Measurements from ENCODE around the gene ZBTB8OS. TPM values are rescaled to one million over a fixed set of nuclear protein-coding genes. Genes with fewer than 3 reads are reported as not detected.
"Not testable (repeated sequence)": the region's sequence is repeated elsewhere in the genome, so short reads cannot be mapped to it uniquely, and the experiment has no call there.

ZBTB8OS gene
- total RNA-seq, 1 experiment from 2014 or later: 66.2 TPM

GRCh38 chr1:32683397-32683796 is 33.0 kb upstream of the ZBTB8OS start:
- Mint-ChIP-seq H3K27me3 (ENCODE audit: insufficient read depth, unreplicated experiment) (no peaks in the 10 kb centered on the region), H3K4me3 (ENCODE audit: unreplicated experiment) (no peak overlapping the region), H3K27ac (ENCODE audit: low read depth, unreplicated experiment) (no peak overlapping the region), H3K4me1 (ENCODE audit: insufficient read depth, unreplicated experiment) (peaks cover 7% of the 10 kb centered on the region), H3K9me3 (ENCODE audit: unreplicated experiment) (no peaks in the 10 kb centered on the region), H3K36me3 (ENCODE audit: insufficient read depth, unreplicated experiment) (peaks cover 92% of the 10 kb centered on the region)
- CTCF ChIA-PET: interaction anchor here (1.0 kb wide), 1 partner anchor 29 kb away, joined by 7 read pairs; no protein-coding TSS in a partner anchor
- intact Hi-C loops (cut with micrococcal nuclease): no loop called here
- POLR2A ChIA-PET: no interaction called here
- TF ChIP-seq CTCF (IDR thresholded peaks at IDR 0.05; ENCODE audit: unreplicated experiment): no peak
- BruUV-seq (replicated peaks): no TSS peak
- no peak for DNase-seq (ENCODE audit: unreplicated experiment)

GRCh38 chr1:32681999-32682398 is 31.6 kb upstream of the ZBTB8OS start:
- peaks cover 7% of the 10 kb centered on the region for H3K4me1 Mint-ChIP-seq (ENCODE audit: insufficient read depth, unreplicated experiment)
- no peaks in the 10 kb centered on the region for H3K27me3 Mint-ChIP-seq (ENCODE audit: insufficient read depth, unreplicated experiment)
- no peak for TF ChIP-seq CTCF (IDR thresholded peaks at IDR 0.05; ENCODE audit: unreplicated experiment)
- no TSS peak for BruUV-seq (replicated peaks)
- CTCF ChIA-PET: no interaction called here
- POLR2A ChIA-PET: no interaction called here
- no peak overlapping the region for H3K27ac Mint-ChIP-seq (ENCODE audit: low read depth, unreplicated experiment)
- intact Hi-C loops (cut with micrococcal nuclease): no loop called here
- peaks cover 98% of the 10 kb centered on the region for H3K36me3 Mint-ChIP-seq (ENCODE audit: insufficient read depth, unreplicated experiment)
- H3K9me3 Mint-ChIP-seq (ENCODE audit: unreplicated experiment): no peaks in the 10 kb centered on the region
- H3K4me3 Mint-ChIP-seq (ENCODE audit: unreplicated experiment): no peak overlapping the region
- no peak for DNase-seq (ENCODE audit: unreplicated experiment)

- Mint-ChIP-seq H3K36me3 (ENCODE audit: insufficient read depth, unreplicated experiment) (peaks cover 98% of the 10 kb centered on the region), H3K27ac (ENCODE audit: low read depth, unreplicated experiment) (no peak overlapping the region), H3K4me3 (ENCODE audit: unreplicated experiment) (no peak overlapping the region), H3K27me3 (ENCODE audit: insufficient read depth, unreplicated experiment) (no peaks in the 10 kb centered on the region), H3K4me1 (ENCODE audit: insufficient read depth, unreplicated experiment) (peaks cover 7% of the 10 kb centered on the region), H3K9me3 (ENCODE audit: unreplicated experiment) (no peaks in the 10 kb centered on the region)
- DNase-seq (ENCODE audit: unreplicated experiment): no peak
- no peak for TF ChIP-seq CTCF (IDR thresholded peaks at IDR 0.05; ENCODE audit: unreplicated experiment)
- CTCF ChIA-PET: no interaction called here
- intact Hi-C loops (cut with micrococcal nuclease): no loop called here
- no TSS peak for BruUV-seq (replicated peaks)
- POLR2A ChIA-PET: no interaction called here
Observed at GRCh38 chr1:32681509-32681908, 31.2 kb upstream of the ZBTB8OS start.

- BruUV-seq (replicated peaks): no TSS peak
- peaks cover 7% of the 10 kb centered on the region for H3K4me1 Mint-ChIP-seq (ENCODE audit: insufficient read depth, unreplicated experiment)
- H3K36me3 Mint-ChIP-seq (ENCODE audit: insufficient read depth, unreplicated experiment): peaks cover 98% of the 10 kb centered on the region
- CTCF ChIA-PET: no interaction called here
- POLR2A ChIA-PET: no interaction called here
- no peaks in the 10 kb centered on the region for H3K9me3 Mint-ChIP-seq (ENCODE audit: unreplicated experiment)
- no peak for DNase-seq (ENCODE audit: unreplicated experiment)
- no peak overlapping the region for H3K4me3 Mint-ChIP-seq (ENCODE audit: unreplicated experiment)
- intact Hi-C loops (cut with micrococcal nuclease): no loop called here
- no peaks in the 10 kb centered on the region for H3K27me3 Mint-ChIP-seq (ENCODE audit: insufficient read depth, unreplicated experiment)
- no peak overlapping the region for H3K27ac Mint-ChIP-seq (ENCODE audit: low read depth, unreplicated experiment)
- TF ChIP-seq CTCF (IDR thresholded peaks at IDR 0.05; ENCODE audit: unreplicated experiment): no peak
Observed at GRCh38 chr1:32680642-32681041, 30.3 kb upstream of the ZBTB8OS start.

- DNase-seq (ENCODE audit: unreplicated experiment); H3K27me3 Mint-ChIP-seq (ENCODE audit: insufficient read depth, unreplicated experiment); H3K4me3 Mint-ChIP-seq (ENCODE audit: unreplicated experiment); H3K27ac Mint-ChIP-seq (ENCODE audit: low read depth, unreplicated experiment); H3K4me1 Mint-ChIP-seq (ENCODE audit: insufficient read depth, unreplicated experiment); POLR2A ChIA-PET; intact Hi-C loops (cut with micrococcal nuclease); H3K9me3 Mint-ChIP-seq (ENCODE audit: unreplicated experiment): not testable (repeated sequence)
- H3K36me3 Mint-ChIP-seq (ENCODE audit: insufficient read depth, unreplicated experiment): peaks cover 98% of the 10 kb centered on the region
- BruUV-seq (replicated peaks): TSS peak; percentile 46
- CTCF ChIA-PET: interaction anchor here (0.6 kb wide), 1 partner anchor 24 kb away, joined by 3 read pairs; no protein-coding TSS in a partner anchor
Observed at GRCh38 chr1:32679993-32680392, 29.6 kb upstream of the ZBTB8OS start.

Data from MCF 10A (cell line).